ENCODE results near the gene IMPA2.

DNA sequence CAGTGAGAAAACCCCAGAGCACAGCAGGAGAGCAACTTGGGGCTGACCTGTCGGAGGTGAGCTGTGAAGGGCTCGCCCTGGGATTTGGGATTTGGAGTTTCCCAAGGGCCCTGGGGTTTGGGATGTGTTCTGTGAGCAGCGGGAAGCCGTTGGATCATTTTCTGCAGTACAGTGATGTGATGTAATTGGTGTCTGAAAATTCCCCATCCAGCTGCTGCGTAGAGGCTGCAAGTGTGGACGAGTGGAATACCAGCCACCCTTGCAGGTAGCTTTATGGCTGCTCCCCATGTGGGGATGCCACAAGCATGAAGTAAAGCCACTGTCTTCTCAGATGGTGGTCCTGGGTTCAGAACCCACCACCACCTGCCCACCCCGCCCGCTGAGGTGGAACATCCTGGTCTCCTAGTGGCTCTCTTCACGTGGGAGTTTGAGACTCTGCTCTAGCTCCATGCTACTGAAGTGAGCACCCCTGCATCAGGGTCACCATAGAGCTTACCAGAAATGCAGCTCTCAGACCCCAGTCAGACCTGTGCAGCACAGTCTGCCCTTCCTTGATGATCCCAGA lies 15.0 kb downstream of the IMPA2 start:
- TF ChIP-seq, protein P1, sequence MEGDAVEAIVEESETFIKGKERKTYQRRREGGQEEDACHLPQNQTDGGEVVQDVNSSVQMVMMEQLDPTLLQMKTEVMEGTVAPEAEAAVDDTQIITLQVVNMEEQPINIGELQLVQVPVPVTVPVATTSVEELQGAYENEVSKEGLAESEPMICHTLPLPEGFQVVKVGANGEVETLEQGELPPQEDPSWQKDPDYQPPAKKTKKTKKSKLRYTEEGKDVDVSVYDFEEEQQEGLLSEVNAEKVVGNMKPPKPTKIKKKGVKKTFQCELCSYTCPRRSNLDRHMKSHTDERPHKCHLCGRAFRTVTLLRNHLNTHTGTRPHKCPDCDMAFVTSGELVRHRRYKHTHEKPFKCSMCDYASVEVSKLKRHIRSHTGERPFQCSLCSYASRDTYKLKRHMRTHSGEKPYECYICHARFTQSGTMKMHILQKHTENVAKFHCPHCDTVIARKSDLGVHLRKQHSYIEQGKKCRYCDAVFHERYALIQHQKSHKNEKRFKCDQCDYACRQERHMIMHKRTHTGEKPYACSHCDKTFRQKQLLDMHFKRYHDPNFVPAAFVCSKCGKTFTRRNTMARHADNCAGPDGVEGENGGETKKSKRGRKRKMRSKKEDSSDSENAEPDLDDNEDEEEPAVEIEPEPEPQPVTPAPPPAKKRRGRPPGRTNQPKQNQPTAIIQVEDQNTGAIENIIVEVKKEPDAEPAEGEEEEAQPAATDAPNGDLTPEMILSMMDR (IDR thresholded peaks at IDR 0.05), result no peak
- TF ChIP-seq POLR2A (IDR thresholded peaks at IDR 0.05), result no peak

Measured in right lobe of liver (tissue), 4 donors.